ENCODE data around the gene DHX38. TPM values are rescaled to one million over a fixed set of nuclear protein-coding genes. Genes with fewer than 3 reads are reported as not detected.
A peak's percentile ranks its signal among the peaks of the same experiment; 100 is the strongest.

The DHX38 gene
- total and polyA plus RNA-seq, 2 of the 13 experiments (the other 11 are each of a cell fraction or from before 2014, with no cell fraction given), result 54.4 to 85.9 TPM

- TF ChIP-seq ZNF564 (CRISPR knock-in tag; IDR thresholded peaks at IDR 0.05), result no peak
- TF ChIP-seq IKZF1 (IDR thresholded peaks at IDR 0.05), result no peak
- TF ChIP-seq ZSCAN21 (CRISPR knock-in tag; IDR thresholded peaks at IDR 0.05; ENCODE audit: borderline replicate concordance), result no peak
- TF ChIP-seq UBTF (CRISPR knock-in tag; IDR thresholded peaks at IDR 0.05), result peak; percentile 44; the same call in 1 of the 2 replicates
- peak; percentile 70; the same call in 1 of the 2 replicates for TF ChIP-seq DR1 (CRISPR knock-in tag; IDR thresholded peaks at IDR 0.05)
- no peak for TF ChIP-seq ZNF678 (CRISPR knock-in tag; IDR thresholded peaks at IDR 0.05)
- no peak for TF ChIP-seq ZNF432 (CRISPR knock-in tag; IDR thresholded peaks at IDR 0.05; ENCODE audit: borderline replicate concordance)
- TF ChIP-seq MXD1 (CRISPR knock-in tag; IDR thresholded peaks at IDR 0.05), result no peak
- TF ChIP-seq SP4 (CRISPR knock-in tag; IDR thresholded peaks at IDR 0.05), result peak; percentile 53; the same call in 1 of the 2 replicates
- no peak for TF ChIP-seq TBL1XR1 (IDR thresholded peaks at IDR 0.05; ENCODE audit: borderline replicate concordance, low read length, partially characterized antibody)
- no peak for TF ChIP-seq XBP1 (CRISPR knock-in tag; IDR thresholded peaks at IDR 0.05)
- TF ChIP-seq CCAR2 (optimal IDR thresholded peaks at IDR 0.05; ENCODE audit: low read depth, low read length), result no peak
- no peak for TF ChIP-seq PHF5A (CRISPR knock-in tag; IDR thresholded peaks at IDR 0.05; ENCODE audit: low read depth, unreplicated experiment)
- no peak for TF ChIP-seq PRPF4 (IDR thresholded peaks at IDR 0.05; ENCODE audit: low read depth, low read length, poor library complexity, severe bottlenecking)
- TF ChIP-seq MATR3 (CRISPR knock-in tag; IDR thresholded peaks at IDR 0.05), result no peak
- no peak for TF ChIP-seq ZNF142 (CRISPR knock-in tag; IDR thresholded peaks at IDR 0.05)
- TF ChIP-seq ZNF749 (CRISPR knock-in tag; IDR thresholded peaks at IDR 0.05; ENCODE audit: borderline replicate concordance), result no peak
- no peak for TF ChIP-seq ZNF850 (CRISPR knock-in tag; conservative IDR thresholded peaks at IDR 0.05)
- TF ChIP-seq CHD2 (IDR thresholded peaks at IDR 0.05; ENCODE audit: low read depth, low read length), result no peak
- TF ChIP-seq NR2F2 (IDR thresholded peaks at IDR 0.05; ENCODE audit: borderline replicate concordance, low read depth), result no peak
These were observed 20.9 kb upstream of the DHX38 start (continued) for GRCh38 chr16:72072514-72073342.
